Motor neuron (in vitro differentiated cells): ENCODE data around the gene NR1I3. TPM values are rescaled to one million over a fixed set of nuclear protein-coding genes. Genes with fewer than 3 reads are reported as not detected.

ENCODE experiments used
- ATAC-seq, 8 experiments: fragments of 200-7000 bp; cut with Tn5 transposase; replicated peaks in 6 of 8; 2 replicates each; pipeline ENCODE4 v1.8.0; 2021; ENCODE audit warnings: mild to moderate bottlenecking in 8 of 8, moderate library complexity in 8 of 8
- H3K27ac ChIP-seq, 2 donors: fragments of 250-450 bp; sonication (Bioruptor Pico); 2 replicates each; pipeline ENCODE4 v1.9.0; 2021; ENCODE audit warnings: antibody characterized with exemption in 2 of 2, mild to moderate bottlenecking in 2 of 2, moderate library complexity in 1 of 2
- H3K4me1 ChIP-seq, 2 donors: fragments of 250-450 bp; sonication (Bioruptor Pico); replicated peaks in 1 of 2; 2 replicates each; pipeline ENCODE4 v1.6.1; 2021; ENCODE audit warnings: antibody characterized with exemption in 2 of 2, mild to moderate bottlenecking in 2 of 2, moderate library complexity in 1 of 2
- H3K4me3 ChIP-seq, 5 donors: fragments of 250-450 bp; sonication (Bioruptor Pico); 2 replicates each; pipeline ENCODE4 v1.9.0; 2021; ENCODE audit warnings: antibody characterized with exemption in 5 of 5, mild to moderate bottlenecking in 5 of 5, moderate library complexity in 4 of 5
- WGBS, 10 experiments: fragments of 450-650 bp; shearing (Covaris generic); methylation state at CpG; one replicate each; pipeline ENCODE4 v1.0.0; 2022; 5-methylcytosine and 5-hydroxymethylcytosine counted together
- in situ Hi-C, 9 experiments: fragments of 400-800 bp; cut with MboI; loops; one replicate each; pipeline ENCODE4 v1.15.0; 2021; ENCODE audit warnings: low sequenced_read_pairs in 9 of 9, low pct_unique_long_range_greater_than_20kb in 2 of 9; ENCODE audit not compliant: unreplicated experiment in 9 of 9
- total RNA-seq, 8 experiments: library from RNA; unstranded; fragments of 300-600 nt; gene quantifications; 2 replicates each; pipeline versions ENCODE4 v1.2.3 to v1.2.4, GENCODE V29; 2022

The NR1I3 gene
- total RNA-seq, 8 experiments from 2014 or later, result 1.2 to 6.1 (median 3.7) TPM

DNA sequence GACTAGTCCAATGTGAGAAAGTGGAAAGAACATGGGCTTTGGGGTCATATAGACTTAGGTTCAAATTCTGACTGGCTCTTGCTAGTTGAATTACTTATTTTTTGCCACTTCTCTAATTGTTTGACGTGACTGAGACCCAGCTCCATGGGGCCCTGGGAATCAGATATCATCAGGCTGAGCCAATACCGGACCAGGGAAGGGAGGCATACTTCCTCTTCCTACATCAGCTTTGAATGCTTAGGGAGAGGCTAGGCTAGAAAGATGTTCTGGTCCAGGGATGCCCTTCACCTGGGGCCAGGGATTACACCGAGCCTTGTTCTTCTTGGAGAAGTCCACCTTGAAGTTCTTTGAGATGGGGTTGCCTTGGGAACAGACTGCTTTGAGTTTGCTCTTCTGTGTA is 3.7 kb upstream of the NR1I3 start:
- no peak for ATAC-seq
- Histone ChIP-seq H3K4me1 (no peaks in the 10 kb centered on the region), H3K27ac (no peak overlapping the region), H3K4me3 (no peak overlapping the region)
- 50 to 100% (median 74%) methylated on average over 1 to 3 of the region's 3 CpGs; no CpG with 5 or more reads in 3 of the 10 experiments for WGBS, 10 experiments
- in situ Hi-C loops, result loop anchor here in 1 of 9 experiments (25.0 kb wide), 1 partner anchor 146 kb away; no protein-coding TSS in a partner anchor

DNA sequence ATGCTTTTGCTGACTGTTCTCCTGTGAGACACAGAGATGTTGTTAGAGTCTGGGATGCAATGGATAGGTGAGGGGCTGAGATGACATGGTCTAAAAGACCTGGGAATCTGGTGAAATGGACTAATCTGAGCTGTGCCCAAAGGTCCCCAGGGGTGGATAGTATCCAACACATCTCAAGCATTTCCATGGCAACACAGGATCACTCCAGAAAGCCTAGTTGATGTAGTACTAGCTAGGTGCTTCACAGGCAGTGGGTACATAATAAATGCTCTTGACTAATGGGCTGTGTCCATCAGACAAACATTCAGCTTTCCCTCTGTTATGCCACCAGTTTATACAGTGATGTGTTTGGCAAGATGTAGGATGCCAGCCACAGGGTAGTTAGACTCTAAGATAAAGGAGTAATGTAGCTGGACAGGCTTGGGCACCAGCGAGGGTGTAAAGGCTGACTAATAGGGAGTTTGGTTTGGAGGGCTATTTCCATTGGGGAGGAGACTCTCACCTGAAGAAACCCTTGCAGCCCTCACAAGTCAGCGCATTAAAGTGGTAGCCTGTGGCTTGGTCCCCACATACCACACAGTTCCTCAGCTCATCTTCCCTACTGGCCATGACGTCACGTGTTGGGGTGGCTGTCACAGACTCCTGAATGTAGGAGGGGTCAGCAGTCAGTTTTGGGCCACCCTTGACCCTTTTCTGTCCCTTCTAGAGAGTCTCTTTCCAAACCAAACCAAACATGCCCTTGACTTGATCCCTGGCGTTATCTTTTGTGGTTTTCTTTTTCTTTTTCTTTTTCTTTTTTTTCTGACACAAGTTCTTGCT is 1.8 kb downstream of the NR1I3 start:
- H3K4me1 ChIP-seq, result no peaks in the 10 kb centered on the region
- H3K27ac ChIP-seq, result no peak overlapping the region
- H3K4me3 ChIP-seq, result no peak overlapping the region
- peak in 1 of 8 experiments; percentile 22 for ATAC-seq
- WGBS, 10 experiments, result 49 to 100% (median 89%) methylated on average over 1 to 5 of the region's 5 CpGs
- in situ Hi-C loops, result loop anchor here in 2 of 9 experiments (10.0 to 25.0 kb wide), 2 partner anchors 49 to 151 kb away; no protein-coding TSS in a partner anchor

DNA sequence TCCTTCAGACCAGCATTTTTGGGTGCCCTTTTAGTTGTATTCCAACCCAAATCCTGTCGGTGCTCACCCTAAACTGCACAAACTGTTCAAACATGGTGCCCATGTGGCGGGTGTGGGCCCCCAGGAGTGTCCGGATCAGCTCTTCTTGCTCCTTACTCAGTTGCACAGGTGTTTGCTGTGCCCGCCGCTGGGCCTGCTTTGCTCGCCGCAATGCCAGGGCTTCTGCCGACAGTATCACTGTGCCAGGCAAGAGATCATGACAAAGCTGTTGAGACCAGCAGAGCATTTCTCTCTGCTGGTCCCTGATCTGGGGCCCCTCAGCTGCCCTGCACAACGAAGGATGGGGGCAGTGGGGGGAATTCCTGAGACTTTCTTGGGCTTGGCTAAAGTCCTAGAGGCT is 4.9 kb downstream of the NR1I3 start:
- in situ Hi-C loops, result loop anchor here in 2 of 9 experiments (10.0 to 25.0 kb wide), 2 partner anchors 52 to 154 kb away; no protein-coding TSS in a partner anchor

DNA sequence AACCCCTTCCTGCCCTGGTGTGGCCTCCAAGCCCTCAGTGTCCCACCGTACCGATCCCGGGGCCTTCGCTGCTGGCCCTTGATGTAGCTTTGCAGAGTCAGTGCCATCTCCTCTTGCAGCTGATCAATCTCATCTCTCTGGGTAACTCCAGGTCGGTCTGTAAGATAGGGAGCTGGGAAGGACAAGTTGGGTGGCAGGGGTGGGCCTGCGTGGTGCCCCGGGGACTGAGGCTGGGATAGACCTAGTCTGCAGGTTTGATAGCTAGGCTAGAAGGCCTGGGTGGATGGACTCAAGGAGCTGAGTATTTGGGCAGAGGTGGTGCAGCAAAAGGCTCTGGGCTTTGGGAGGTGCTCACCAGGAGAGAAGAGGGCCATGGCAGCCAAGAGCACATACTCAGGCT is 7.2 kb downstream of the NR1I3 start:
- Histone ChIP-seq H3K4me1 (peaks cover 7 to 11% of the 10 kb centered on the region in 2 donors), H3K4me3 (no peak overlapping the region), H3K27ac (no peak overlapping the region)
- ATAC-seq, result no peak
- in situ Hi-C loops, result loop anchor here in 2 of 9 experiments (10.0 to 25.0 kb wide), 2 partner anchors 54 to 157 kb away; no protein-coding TSS in a partner anchor
- 92 to 100% (median 100%) methylated on average over 1 to 6 of the region's 7 CpGs; no CpG with 5 or more reads in 5 of the 10 experiments for WGBS, 10 experiments

More for the DNA sequence above, 4.9 kb downstream of the NR1I3 start:
- no peaks in the 10 kb centered on the region for H3K4me1 ChIP-seq
- H3K27ac ChIP-seq, result no peak overlapping the region
- no peak for ATAC-seq
- H3K4me3 ChIP-seq, result no peak overlapping the region
- WGBS, 10 experiments, result 60 to 91% (median 82%) methylated on average over 1 to 8 of the region's 9 CpGs; no CpG with 5 or more reads in 4 of the 10 experiments

DNA sequence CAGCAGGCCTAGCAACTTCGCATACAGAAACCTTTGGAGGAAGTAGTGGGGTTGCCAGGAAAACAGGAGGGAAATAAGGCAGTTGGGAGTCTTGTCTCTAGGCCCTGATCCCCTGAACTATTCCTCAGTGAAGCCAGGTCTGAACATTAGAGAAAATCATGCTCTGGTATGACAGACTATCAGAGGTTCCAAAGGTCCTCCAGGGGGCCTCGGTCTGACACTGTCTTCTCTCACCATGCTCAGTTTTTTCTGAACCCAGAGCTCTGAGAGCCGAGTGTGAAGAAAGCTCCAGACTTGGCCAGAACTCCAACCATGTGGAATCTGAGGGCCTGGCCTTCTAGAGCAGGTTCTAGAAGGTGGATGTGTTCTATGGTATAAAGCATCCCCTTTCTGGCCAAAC is 8.1 kb downstream of the NR1I3 start:
- in situ Hi-C loops, result loop anchor here in 4 of 9 experiments (10.0 to 25.0 kb wide), 4 partner anchors 55 to 157 kb away; no protein-coding TSS in a partner anchor
- Histone ChIP-seq H3K4me1 (peaks cover 10 to 15% of the 10 kb centered on the region in 2 donors), H3K4me3 (no peak overlapping the region), H3K27ac (no peak overlapping the region)
- 0 to 82% (median 63%) methylated on average over 1 to 3 of the region's 3 CpGs; no CpG with 5 or more reads in 4 of the 10 experiments for WGBS, 10 experiments
- ATAC-seq, result no peak

DNA sequence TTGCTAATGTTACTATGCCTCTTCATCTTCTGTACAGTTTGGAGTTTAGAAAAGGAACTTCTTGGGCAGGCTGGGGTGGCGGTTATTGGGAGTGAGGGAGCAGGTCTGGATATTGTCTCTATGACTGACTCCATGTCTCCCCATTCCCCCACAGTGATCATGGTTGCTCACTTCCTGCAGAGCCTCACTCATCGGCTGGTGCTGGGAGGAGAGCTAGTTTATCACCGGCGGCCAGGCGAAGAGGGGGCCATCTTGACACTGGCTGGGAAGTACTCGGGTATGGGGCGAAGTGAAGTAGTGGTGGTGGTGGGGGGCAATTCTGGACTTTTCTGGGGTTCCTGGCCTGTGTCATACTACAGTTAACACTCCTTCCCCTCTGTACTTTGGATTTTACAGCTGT is 10.0 kb downstream of the NR1I3 start:
- in situ Hi-C loops, result loop anchor here in 3 of 9 experiments (10.0 to 25.0 kb wide), 3 partner anchors 147 to 159 kb away; no protein-coding TSS in a partner anchor
- ATAC-seq, result no peak
- 83 to 100% (median 100%) methylated on average over 1 to 7 of the region's 7 CpGs; no CpG with 5 or more reads in 4 of the 10 experiments for WGBS, 10 experiments
- peaks cover 10 to 15% of the 10 kb centered on the region in 2 donors for H3K4me1 ChIP-seq
- H3K4me3 ChIP-seq, result no peak overlapping the region
- no peak overlapping the region for H3K27ac ChIP-seq

DNA sequence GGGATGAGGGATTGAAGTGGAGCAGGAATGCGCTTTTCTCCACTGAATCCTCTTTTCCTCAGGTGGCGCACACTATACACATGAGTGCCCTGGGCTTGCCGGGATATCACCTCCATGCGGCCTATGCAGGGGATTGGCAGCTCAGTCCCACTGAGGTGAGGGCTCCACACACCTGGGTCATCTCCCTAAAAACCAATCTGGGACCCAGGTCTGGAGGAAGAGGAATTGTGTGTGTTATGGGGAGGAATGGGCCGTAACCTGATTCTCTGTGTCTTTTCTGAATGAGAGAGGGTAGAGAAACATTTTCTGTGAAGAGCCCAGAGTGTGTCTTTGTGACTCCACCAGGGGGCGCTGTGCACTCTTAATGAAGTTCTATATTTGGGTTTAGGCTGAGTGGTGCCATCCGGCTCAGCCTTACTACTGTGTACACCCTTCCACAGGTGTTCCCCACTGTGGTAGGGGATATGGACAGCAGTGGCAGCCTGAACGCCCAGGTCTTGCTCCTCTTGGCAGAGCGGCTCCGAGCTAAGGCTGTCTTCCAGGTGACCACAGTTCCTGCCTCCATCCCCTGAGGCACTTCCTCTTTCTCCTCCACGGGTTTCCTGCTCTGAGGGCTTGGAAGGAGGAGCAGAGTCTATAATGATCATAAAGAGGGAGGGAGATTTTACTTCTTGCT is 10.7 kb downstream of the NR1I3 start:
- Histone ChIP-seq H3K4me3 (peak overlapping the region in 4 of 5 donors; percentile 61 to 95 (median 74)), H3K4me1 (peaks cover 10 to 15% of the 10 kb centered on the region in 2 donors), H3K27ac (no peak overlapping the region)
- WGBS, 10 experiments, result 0 to 61% (median 39%) methylated on average over 1 to 9 of the region's 11 CpGs; no CpG with 5 or more reads in 2 of the 10 experiments
- peak in 4 of 8 experiments; percentile 19 to 53 (median 41) for ATAC-seq
- in situ Hi-C loops, result loop anchor here in 3 of 9 experiments (10.0 to 25.0 kb wide), 3 partner anchors 147 to 160 kb away; no protein-coding TSS in a partner anchor

DNA sequence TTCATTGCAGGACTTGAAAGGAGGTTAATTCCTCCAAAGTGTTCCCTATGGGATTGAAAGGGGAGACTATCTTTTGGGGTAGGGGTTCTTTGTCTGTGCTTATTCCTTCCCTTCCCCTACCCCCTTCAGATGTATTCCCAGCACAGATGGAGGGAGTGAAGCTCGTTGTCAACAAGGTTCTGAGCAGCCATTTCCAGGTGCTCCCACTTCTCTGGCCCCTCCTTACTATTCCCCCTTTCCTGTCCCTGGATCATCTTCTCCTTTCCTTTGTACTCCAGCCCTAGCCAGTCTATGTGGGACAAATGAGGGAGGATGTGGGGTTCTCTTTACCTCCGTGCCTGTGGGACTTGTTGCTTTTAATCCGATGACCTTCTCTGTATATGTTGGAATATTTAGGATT is 11.2 kb downstream of the NR1I3 start:
- in situ Hi-C loops, result loop anchor here in 3 of 9 experiments (10.0 to 25.0 kb wide), 3 partner anchors 148 to 161 kb away; no protein-coding TSS in a partner anchor
- WGBS, 10 experiments, result 40 to 100% (median 80%) methylated on average over 1 to 2 of the region's 3 CpGs; no CpG with 5 or more reads in 5 of the 10 experiments
- ATAC-seq, result no peak
- Histone ChIP-seq H3K27ac (no peak overlapping the region), H3K4me3 (peak overlapping the region; percentile 61 to 95 (median 68)), H3K4me1 (peaks cover 10 to 15% of the 10 kb centered on the region in 2 donors)

DNA sequence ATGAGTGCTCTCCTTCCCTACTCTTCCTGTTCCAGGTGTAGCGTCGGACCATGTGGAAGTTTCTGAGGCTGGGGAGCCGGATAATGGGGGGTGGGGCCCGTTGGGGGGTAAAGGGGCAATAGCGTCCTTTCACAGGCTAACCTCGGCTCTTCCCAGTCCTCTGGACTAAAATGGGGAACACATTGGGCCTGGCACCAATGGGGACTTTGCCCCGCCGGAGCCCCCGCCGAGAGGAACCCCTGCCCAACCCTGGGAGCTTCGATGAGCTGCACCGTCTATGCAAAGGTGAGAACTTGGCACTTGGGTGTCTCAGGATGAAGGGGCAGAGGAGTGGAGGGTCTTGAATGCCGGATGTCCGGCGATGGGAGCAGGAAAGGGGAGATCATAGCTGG is 11.7 kb downstream of the NR1I3 start:
- H3K4me3 ChIP-seq, result peak overlapping the region; percentile 61 to 95 (median 68)
- WGBS, 10 experiments, result 6 to 17% (median 11%) methylated on average over 2 to 9 of the region's 15 CpGs; no CpG with 5 or more reads in 6 of the 10 experiments
- peak overlapping the region; percentile 50 to 58 for H3K27ac ChIP-seq
- ATAC-seq, result no peak
- peaks cover 10 to 15% of the 10 kb centered on the region in 2 donors for H3K4me1 ChIP-seq
- in situ Hi-C loops, result loop anchor here in 3 of 9 experiments (10.0 to 25.0 kb wide), 3 partner anchors 148 to 161 kb away; no protein-coding TSS in a partner anchor

DNA sequence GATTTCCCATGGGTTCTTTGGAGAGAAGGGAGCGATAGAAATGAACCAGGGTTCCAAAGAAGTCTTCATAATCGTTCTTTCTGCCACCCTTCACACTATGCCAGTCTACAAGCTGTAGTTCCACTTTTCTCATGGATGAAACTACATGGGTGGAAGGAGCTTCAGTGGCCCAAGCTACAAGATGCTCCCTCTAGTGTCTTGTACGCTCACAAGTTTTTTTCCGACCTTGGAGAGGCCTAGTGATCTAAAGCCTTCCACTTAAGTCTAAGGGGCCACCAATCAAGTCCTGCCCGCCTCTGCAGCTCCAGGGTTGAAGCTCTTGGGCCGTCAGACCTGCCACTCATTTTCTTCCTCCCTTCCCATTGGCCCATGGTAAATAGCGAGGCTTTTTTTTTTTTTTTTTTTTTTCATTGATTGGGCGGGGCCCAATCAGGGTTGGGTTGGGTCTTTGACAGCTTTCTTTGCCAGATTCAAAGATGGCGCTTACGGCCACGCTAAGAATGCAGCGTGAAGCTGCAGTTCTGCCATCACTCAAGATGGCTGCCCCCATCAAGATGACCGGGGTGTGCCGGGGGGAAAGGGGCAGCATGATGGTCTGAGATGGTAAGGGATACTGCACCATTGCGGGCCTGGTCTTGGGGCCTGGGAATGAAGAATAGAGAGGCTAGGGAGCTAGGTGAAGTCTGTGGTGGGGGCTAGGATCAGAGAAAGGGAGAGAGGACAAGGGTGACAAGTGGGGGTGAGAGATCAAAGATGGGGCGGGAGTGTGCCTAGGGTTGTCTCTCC is 12.3 kb downstream of the NR1I3 start, which contains the start of gene TOMM40L:
TOMM40L (plus strand) TSS at position 527 of the 786 bp plus-strand sequence. CDS start 430 bp downstream, outside the sequence.
- 0 to 25% (median 11%) methylated on average over 2 to 15 of the region's 16 CpGs; no CpG with 5 or more reads in 3 of the 10 experiments for WGBS, 10 experiments
- Histone ChIP-seq H3K27ac (peak within 1 kb of the TSS; percentile 50 to 58), H3K4me3 (peak within 1 kb of the TSS; percentile 61 to 95 (median 68)), H3K4me1 (peaks cover 10 to 15% of the 10 kb centered on the region in 2 donors)
- peak; percentile 94 to 99 (median 98) for ATAC-seq
- in situ Hi-C loops, result loop anchor here in 3 of 9 experiments (10.0 to 25.0 kb wide), 3 partner anchors 149 to 162 kb away; no protein-coding TSS in a partner anchor

DNA sequence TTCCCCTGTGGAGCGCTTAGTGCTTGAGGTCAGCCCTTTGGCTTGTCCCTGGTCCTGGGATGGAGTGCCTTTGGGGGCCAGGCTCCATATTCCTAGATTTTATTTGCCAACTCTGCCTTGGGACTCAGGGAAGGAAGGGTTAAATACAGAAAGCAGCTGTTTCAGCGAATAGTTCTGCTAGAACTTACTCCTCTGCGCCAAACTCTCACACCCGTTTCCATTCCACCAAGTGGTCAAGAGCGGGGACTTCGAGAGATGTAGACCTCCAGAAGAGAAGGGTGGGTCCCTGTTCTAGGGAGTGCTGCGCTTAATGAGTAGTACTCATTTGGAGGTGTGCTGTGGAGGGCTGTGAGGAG is 12.8 kb downstream of the NR1I3 start:
- in situ Hi-C loops, result loop anchor here in 3 of 9 experiments (10.0 to 25.0 kb wide), 3 partner anchors 150 to 162 kb away; no protein-coding TSS in a partner anchor
- ATAC-seq, result peak in 3 of 8 experiments; percentile 3 to 22 (median 4)
- H3K4me3 ChIP-seq, result no peak overlapping the region
- H3K27ac ChIP-seq, result no peak overlapping the region
- H3K4me1 ChIP-seq, result peaks cover 10 to 15% of the 10 kb centered on the region in 2 donors
- 40 to 100% (median 92%) methylated on average over 1 to 7 of the region's 7 CpGs; no CpG with 5 or more reads in 2 of the 10 experiments for WGBS, 10 experiments
